GM12878 (cell line): ENCODE measurements around the gene CD33. TPM values are rescaled to one million over a fixed set of nuclear protein-coding genes. Genes with fewer than 3 reads are reported as not detected.

Experiments
- ATAC-seq: fragments of 200-7000 bp; cut with Tn5 transposase; 3 replicates; pipeline ENCODE4 v1.9.1; 2020; ENCODE audit warnings: mild to moderate bottlenecking, moderate library complexity
- BruUV-seq: library from RNA; stranded (reverse); fragments of 400-500 nt; replicated peaks from 2 replicates; lab custom pipeline; 2021; lab: Mats Ljungman, UMichigan
- CTCF ChIA-PET: fragments of 300-600 bp; sonication (Branson Sonifier 250); formaldehyde crosslinking; extraction: SDS; loops from one replicate; lab custom pipeline; 2021; ENCODE audit warnings: inconsistent platforms; lab: Yijun Ruan, JAX
- POLR2A ChIA-PET: fragments of 350-600 bp; formaldehyde crosslinking; extraction: SDS; loops from one replicate; lab custom pipeline; 2021; ENCODE audit warnings: inconsistent platforms; lab: Charles Lee
- RAD21 ChIA-PET: fragments of 300-600 bp; sonication (Branson Sonifier 250); formaldehyde crosslinking; loops from one replicate; lab custom pipeline; 2023; ENCODE audit warnings: antibody characterized with exemption; ENCODE audit not compliant: unreplicated experiment; lab: Charles Lee
- SMC1A ChIA-PET: fragments of 300-600 bp; sonication (Branson Sonifier 250); formaldehyde crosslinking; loops from one replicate; lab custom pipeline; 2023; ENCODE audit not compliant: unreplicated experiment, uncharacterized antibody; lab: Charles Lee
- DNase-seq: peaks from one replicate; pipeline ENCODE4 v3.0.0-alpha.2; 2011; ENCODE audit warnings: low read depth, low spot score
- FAIRE-seq: peaks from 3 replicates; lab custom pipeline; 2011; peaks lifted over from hg19 to GRCh38; lab: Jason Lieb, UNC
- H2AFZ ChIP-seq: 2 replicates; pipeline ENCODE4 v1.6.0; 2011; ENCODE audit warnings: low read depth, low read length, control low read depth; ENCODE audit not compliant: control insufficient read depth
- H3K27ac ChIP-seq: 2 replicates; pipeline ENCODE4 v1.5.1; 2011; ENCODE audit warnings: control low read depth; ENCODE audit not compliant: control insufficient read depth, insufficient read depth
- H3K27me3 ChIP-seq, 2 experiments: replicated peaks in 1 of 2; 2 replicates each; pipeline versions ENCODE4 v1.6.0 to v1.6.1; 2011; ENCODE audit warnings: low read length in 1 of 2; ENCODE audit not compliant: control insufficient read depth in 2 of 2, insufficient read depth in 2 of 2
- H3K36me3 ChIP-seq, 2 experiments: 2 replicates each; pipeline ENCODE4 v1.5.1; 2011; ENCODE audit warnings: low read length in 1 of 2; ENCODE audit not compliant: control insufficient read depth in 2 of 2, insufficient read depth in 2 of 2
- H3K4me1 ChIP-seq: 2 replicates; pipeline ENCODE4 v1.6.1; 2011; ENCODE audit warnings: mild to moderate bottlenecking, low read length, moderate library complexity, mixed read lengths; ENCODE audit not compliant: control insufficient read depth, insufficient read depth
- H3K4me2 ChIP-seq: 2 replicates; pipeline ENCODE4 v1.6.0; 2011; ENCODE audit warnings: control low read depth; ENCODE audit not compliant: control insufficient read depth, insufficient read depth
- H3K4me3 ChIP-seq: fragments of 200-600 bp; sonication (generic); 2 replicates; pipeline ENCODE4 v1.5.1; 2016
- H3K79me2 ChIP-seq: 2 replicates; pipeline ENCODE4 v1.6.0; 2011; ENCODE audit warnings: low read length; ENCODE audit not compliant: control insufficient read depth, insufficient read depth
- H3K9ac ChIP-seq: 2 replicates; pipeline ENCODE4 v1.8.0; 2011; ENCODE audit warnings: low read length, control low read depth, mixed read lengths; ENCODE audit not compliant: control insufficient read depth, insufficient read depth
- H3K9me3 ChIP-seq: replicated peaks from 3 replicates; pipeline ENCODE4 v1.5.1; 2011; ENCODE audit warnings: mild to moderate bottlenecking, low read length; ENCODE audit not compliant: control insufficient read depth, insufficient read depth
- H4K20me1 ChIP-seq: 2 replicates; pipeline ENCODE4 v1.6.0; 2011; ENCODE audit not compliant: control insufficient read depth, insufficient read depth
- BCL11A ChIP-seq: IDR thresholded peaks from 2 replicates; pipeline ENCODE4 v1.6.1; 2011; ENCODE audit warnings: low read depth, low read length
- BRCA1 ChIP-seq: IDR thresholded peaks from 2 replicates; pipeline ENCODE4 v1.6.1; 2011; ENCODE audit warnings: low read depth, low read length, improper control_type of control experiment
- CHD4 ChIP-seq: fragments of 200-600 bp; sonication (generic); IDR thresholded peaks from 2 replicates; pipeline ENCODE4 v1.6.1; 2016; ENCODE audit warnings: mild to moderate bottlenecking
- EZH2 ChIP-seq: IDR thresholded peaks from 2 replicates; pipeline ENCODE4 v1.6.1; 2012; ENCODE audit warnings: low read depth, mild to moderate bottlenecking, control low read depth, inconsistent platforms, low read length, borderline replicate concordance; ENCODE audit not compliant: control insufficient read depth
- FOS ChIP-seq: IDR thresholded peaks from 3 replicates; pipeline ENCODE4 v1.6.1; 2011; ENCODE audit warnings: borderline replicate concordance; ENCODE audit not compliant: insufficient read length; ENCODE audit errors: extremely low read depth
- HDGF ChIP-seq: fragments of 450-650 bp; IDR thresholded peaks from 2 replicates; pipeline ENCODE4 v1.6.1; 2016; ENCODE audit warnings: antibody characterized with exemption
- RCOR1 ChIP-seq: conservative IDR thresholded peaks from 2 replicates; pipeline ENCODE4 v1.6.1; 2012; ENCODE audit warnings: low read depth, low read length, improper control_type of control experiment
- RELA ChIP-seq: fragments of 450-650 bp; IDR thresholded peaks from 2 replicates; pipeline ENCODE4 v1.8.0; 2014; ENCODE audit warnings: borderline replicate concordance; ENCODE audit not compliant: partially characterized antibody
- SMAD1 ChIP-seq: fragments of 450-650 bp; IDR thresholded peaks from 2 replicates; pipeline ENCODE4 v1.6.1; 2018; ENCODE audit warnings: mild to moderate bottlenecking, low read depth; ENCODE audit not compliant: partially characterized antibody
- SMAD5 ChIP-seq: IDR thresholded peaks from 2 replicates; pipeline ENCODE4 v1.6.1; 2016; ENCODE audit warnings: antibody characterized with exemption, low read depth
- SP1 ChIP-seq: IDR thresholded peaks from one replicate; pipeline ENCODE4 v1.6.1; 2011; ENCODE audit warnings: low read depth, low read length
- STAT1 ChIP-seq: fragments of 450-650 bp; conservative IDR thresholded peaks from 2 replicates; pipeline ENCODE4 v1.6.1; 2014; ENCODE audit warnings: antibody characterized with exemption, mild to moderate bottlenecking
- TBL1XR1 ChIP-seq: IDR thresholded peaks from 2 replicates; pipeline ENCODE4 v1.6.1; 2012; ENCODE audit warnings: low read depth, low read length, improper control_type of control experiment
- YY1 ChIP-seq: IDR thresholded peaks from 2 replicates; pipeline ENCODE4 v1.6.1; 2011; ENCODE audit warnings: low read depth, mild to moderate bottlenecking, low read length
- WGBS: methylation state at CpG from one replicate; pipeline ENCODE4 v1.1.6; 2016; ENCODE audit warnings: low lambda C conversion rate; ENCODE audit not compliant: insufficient replicate concordance, insufficient coverage; ENCODE audit errors: missing lambda C conversion rate; 5-methylcytosine and 5-hydroxymethylcytosine counted together
- in situ Hi-C: fragments of 300-500 bp; cut with MboI; formaldehyde crosslinking; loops from 9 replicates; pipeline ENCODE4 v1.14.3; 2018; ENCODE audit warnings: mixed read lengths
- intact Hi-C: fragments of 100-400 bp; cut with micrococcal nuclease; formaldehyde crosslinking; loops from one replicate; pipeline ENCODE4 v1.14.2; 2022; ENCODE audit not compliant: unreplicated experiment
- polyA plus RNA-seq, 11 experiments: library from polyadenylated mRNA; depleted of rRNA in 4 of 11; unstranded in 6 of 11; stranded (reverse) in 5 of 11; fragments of >200 nt; fragmentation: Nextera tagmentation in 4 of 11; fragmentation: Illumina TruSeq in 1 of 11; extraction: Ambion mirVana in 4 of 11; extraction: Trizol in 1 of 11; gene quantifications; 1 replicate in 1 of 11; 2 replicates in 10 of 11; pipeline versions ENCODE4 v1.2.1 to v1.2.3, GENCODE V29; 2011 to 2016; ENCODE audit warnings: inconsistent platforms in 2 of 11, missing spikeins in 2 of 11, low read depth in 1 of 11
- total RNA-seq, 4 experiments: library from RNA; depleted of rRNA in 3 of 4; stranded (reverse); fragments of >200 nt in 3 of 4; fragmentation: Illumina TruSeq in 1 of 4; extraction: Trizol in 1 of 4; gene quantifications; 2 replicates each; pipeline versions ENCODE4 v1.2.1 to v1.2.3, GENCODE V29; 2013 to 2021

CD33 gene
- total and polyA plus RNA-seq, 10 of the 15 experiments (the other 5 are each of a cell fraction or from before 2014, with no cell fraction given): 0.29 to 17.9 (median 0.72) TPM; not detected in 1

DNA sequence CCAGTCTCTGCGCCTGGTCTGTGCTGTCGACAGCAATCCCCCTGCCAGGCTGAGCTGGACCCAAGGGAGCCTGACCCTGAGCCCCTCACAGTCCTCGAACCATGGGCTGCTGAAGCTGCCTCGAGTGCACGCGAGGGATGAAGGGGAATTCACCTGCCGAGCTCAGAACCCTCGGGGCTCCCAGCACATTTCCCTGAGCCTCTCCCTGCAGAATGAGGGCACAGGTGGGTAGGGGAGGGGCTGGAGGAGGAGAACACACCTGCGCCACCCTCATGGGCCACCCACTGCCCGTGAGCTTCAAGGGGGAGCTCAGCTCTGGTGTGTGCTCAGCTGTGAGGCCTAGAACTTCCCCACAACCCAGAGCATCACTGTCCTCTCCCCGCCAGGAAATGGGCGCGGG lies 38.6 kb upstream of the CD33 start:
- H3K27ac ChIP-seq: no peak overlapping the region
- FAIRE-seq (no peak), ATAC-seq (no peak), DNase-seq (no peak)
- no peak overlapping the region for H3K4me3 ChIP-seq
- H4K20me1 ChIP-seq: no peaks in the 10 kb centered on the region
- BruUV-seq: no TSS peak
- H3K36me3 ChIP-seq: no peaks in the 10 kb centered on the region
- 8% methylated on average over 13 of the region's 13 CpGs for WGBS
- TF ChIP-seq YY1 (no peak), TBL1XR1 (no peak), FOS (no peak), RCOR1 (no peak), SMAD1 (no peak), HDGF (no peak), BRCA1 (no peak), SMAD5 (no peak), CHD4 (no peak), STAT1 (no peak), EZH2 (no peak), SP1 (no peak), RELA (no peak), BCL11A (no peak)
- H3K79me2 ChIP-seq: no peaks in the 10 kb centered on the region
- no peak overlapping the region for H3K9ac ChIP-seq
- in situ Hi-C loops: no loop called here
- ChIA-PET POLR2A (no interaction called here), SMC1A (no interaction called here), CTCF (interaction anchor here (1.6 kb wide), 1 partner anchor 27 kb away, joined by 4 read pairs; no protein-coding TSS in a partner anchor), RAD21 (no interaction called here)
- no peaks in the 10 kb centered on the region for H3K9me3 ChIP-seq
- intact Hi-C loops: no loop called here
- no peak overlapping the region for H3K4me2 ChIP-seq
- H3K4me1 ChIP-seq: no peaks in the 10 kb centered on the region
- peaks cover 1 to 4% of the 10 kb centered on the region in 2 experiments; a peak in 2 of 4 replicates for H3K27me3 ChIP-seq
- no peak overlapping the region for H2AFZ ChIP-seq
